HepG2 (cell line): ENCODE results near the gene TPBGL. TPM values are rescaled to one million over a fixed set of nuclear protein-coding genes. Genes with fewer than 3 reads are reported as not detected.

Source experiments
- ATAC-seq: fragments of 200-7000 bp; cut with Tn5 transposase; 3 replicates; pipeline ENCODE4 v1.9.1; 2020; ENCODE audit warnings: mild to moderate bottlenecking, moderate library complexity
- BruUV-seq: library from RNA; stranded (reverse); fragments of 400-500 nt; replicated peaks from 2 replicates; lab custom pipeline; 2021; lab: Mats Ljungman, UMichigan
- CTCF ChIA-PET: fragments of 300-600 bp; formaldehyde crosslinking; extraction: SDS; loops from one replicate; lab custom pipeline; 2021; ENCODE audit warnings: low total read pairs, inconsistent platforms, low intra/inter-chr PET ratio; lab: Yijun Ruan, JAX
- POLR2A ChIA-PET: fragments of 350-600 bp; sonication (Branson Sonifier 250); formaldehyde crosslinking; loops from one replicate; lab custom pipeline; 2020; ENCODE audit warnings: antibody characterized with exemption, inconsistent platforms; lab: Yijun Ruan, JAX
- DNase-seq: peaks from one replicate; pipeline ENCODE4 v3.0.0-alpha.2; 2015; ENCODE audit warnings: low spot score
- FAIRE-seq: peaks from 3 replicates; lab custom pipeline; 2011; peaks lifted over from hg19 to GRCh38; lab: Jason Lieb, UNC
- H2AFZ ChIP-seq: one replicate; pipeline ENCODE4 v1.6.1; 2011; ENCODE audit warnings: low read length, inconsistent platforms
- H3K27ac ChIP-seq: fragments of 300-600 bp; 3 replicates; pipeline ENCODE4 v1.8.0; 2011; ENCODE audit warnings: mixed run types, mild to moderate bottlenecking, mixed read lengths, low read length, inconsistent platforms; ENCODE audit not compliant: insufficient read depth; ENCODE audit errors: extremely low read length
- H3K27me3 ChIP-seq, 2 experiments: fragments of 200-600 bp in 1 of 2; 2 replicates in 1 of 2; 3 replicates in 1 of 2; pipeline versions ENCODE4 v1.6.0 to v1.8.0; 2011; ENCODE audit warnings: low read length in 2 of 2, mild to moderate bottlenecking in 2 of 2, moderate library complexity in 2 of 2, inconsistent platforms in 1 of 2; ENCODE audit not compliant: insufficient read depth in 2 of 2, control insufficient read depth in 1 of 2
- H3K36me3 ChIP-seq, 2 experiments: fragments of 200-600 bp in 1 of 2; replicated peaks in 1 of 2; 2 replicates in 1 of 2; 3 replicates in 1 of 2; pipeline versions ENCODE4 v1.5.1 to v1.8.0; 2011; ENCODE audit warnings: low read length in 2 of 2, inconsistent platforms in 1 of 2; ENCODE audit not compliant: insufficient read depth in 2 of 2, control insufficient read depth in 1 of 2
- H3K4me1 ChIP-seq: 2 replicates; pipeline ENCODE4 v1.5.1; 2012; ENCODE audit warnings: low read length, inconsistent platforms; ENCODE audit not compliant: insufficient read depth
- H3K4me2 ChIP-seq: 2 replicates; pipeline ENCODE4 v1.6.0; 2011; ENCODE audit warnings: low read depth, low read length, inconsistent platforms
- H3K4me3 ChIP-seq, 3 experiments: fragments of 200-600 bp in 1 of 3; sonication (generic), shearing (Covaris generic) in 1 of 3; replicated peaks in 1 of 3; 2 replicates each; pipeline ENCODE4 v1.5.1; 2011 to 2016; ENCODE audit warnings: low read length in 3 of 3, inconsistent platforms in 2 of 3, low read depth in 2 of 3, mild to moderate bottlenecking in 2 of 3, control low read depth in 1 of 3, mixed read lengths in 1 of 3; ENCODE audit not compliant: insufficient read depth in 1 of 3
- H3K79me2 ChIP-seq: one replicate; pipeline ENCODE4 v1.6.1; 2011; ENCODE audit warnings: low read length, inconsistent platforms; ENCODE audit not compliant: insufficient read depth
- H3K9ac ChIP-seq: 2 replicates; pipeline ENCODE4 v1.6.0; 2011; ENCODE audit warnings: mild to moderate bottlenecking, low read depth, low read length, inconsistent platforms; ENCODE audit not compliant: insufficient read depth
- H3K9me3 ChIP-seq: 2 replicates; pipeline ENCODE4 v1.5.1; 2012; ENCODE audit warnings: mild to moderate bottlenecking, low read length
- H4K20me1 ChIP-seq: 2 replicates; pipeline ENCODE4 v1.6.0; 2011; ENCODE audit warnings: inconsistent platforms, mild to moderate bottlenecking, low read length, moderate library complexity; ENCODE audit not compliant: insufficient read depth
- ARID4A ChIP-seq: sonication (generic); formaldehyde crosslinking; IDR thresholded peaks from 2 replicates; pipeline ENCODE4 v1.5.0; 2020; ENCODE audit warnings: mild to moderate bottlenecking, missing genetic modification reagents, borderline replicate concordance
- DPF2 ChIP-seq: sonication (generic); formaldehyde crosslinking; IDR thresholded peaks from 2 replicates; pipeline ENCODE4 v1.4.0; 2020; ENCODE audit warnings: mild to moderate bottlenecking, low read depth, missing genetic modification reagents, borderline replicate concordance
- GABPB1 ChIP-seq: IDR thresholded peaks from 2 replicates; pipeline ENCODE4 v1.6.1; 2016; ENCODE audit warnings: mild to moderate bottlenecking, missing genetic modification reagents, moderate library complexity, missing compliant biosample characterization
- GLI4 ChIP-seq: sonication (generic); formaldehyde crosslinking; IDR thresholded peaks from 2 replicates; pipeline ENCODE4 v1.5.1; 2020; ENCODE audit warnings: missing genetic modification reagents, mild to moderate bottlenecking, moderate library complexity, borderline replicate concordance
- HES4 ChIP-seq: sonication (generic); formaldehyde crosslinking; IDR thresholded peaks from 2 replicates; pipeline ENCODE4 v1.9.0; 2021; ENCODE audit warnings: mild to moderate bottlenecking, missing genetic modification reagents, borderline replicate concordance
- JDP2 ChIP-seq: sonication (generic); formaldehyde crosslinking; IDR thresholded peaks from 2 replicates; pipeline ENCODE4 v1.8.1; 2022; ENCODE audit warnings: missing genetic modification reagents, borderline replicate concordance
- JUNB ChIP-seq: sonication (generic); formaldehyde crosslinking; IDR thresholded peaks from 2 replicates; pipeline ENCODE4 v1.8.0; 2022; ENCODE audit warnings: missing genetic modification reagents, mild to moderate bottlenecking, borderline replicate concordance
- KDM3A ChIP-seq: IDR thresholded peaks from 2 replicates; pipeline ENCODE4 v1.6.1; 2018; ENCODE audit warnings: low read depth, missing compliant biosample characterization
- KLF15 ChIP-seq: sonication (generic); formaldehyde crosslinking; IDR thresholded peaks from 2 replicates; pipeline ENCODE4 v1.8.1; 2023; ENCODE audit warnings: borderline replicate concordance, mild to moderate bottlenecking, inconsistent platforms, missing genetic modification reagents, mixed read lengths
- MIER2 ChIP-seq: IDR thresholded peaks from 2 replicates; pipeline ENCODE4 v1.6.1; 2016; ENCODE audit warnings: missing biosample characterization, missing genetic modification reagents
- RNF2 ChIP-seq: fragments of 450-650 bp; conservative IDR thresholded peaks from 2 replicates; pipeline ENCODE4 v1.6.1; 2016; ENCODE audit warnings: low read depth
- SALL1 ChIP-seq: sonication (generic); formaldehyde crosslinking; IDR thresholded peaks from 2 replicates; pipeline ENCODE4 v1.8.0; 2022; ENCODE audit warnings: mild to moderate bottlenecking, missing genetic modification reagents
- SP5 ChIP-seq: IDR thresholded peaks from 2 replicates; pipeline ENCODE4 v1.6.1; 2016; ENCODE audit warnings: low read depth, borderline replicate concordance
- YY1 ChIP-seq: IDR thresholded peaks from 2 replicates; pipeline ENCODE4 v1.6.1; 2011; ENCODE audit warnings: low read length, low read depth, moderate library complexity, mild to moderate bottlenecking; ENCODE audit not compliant: insufficient read depth, insufficient replicate concordance
- ZFP91 ChIP-seq: sonication (generic); formaldehyde crosslinking; IDR thresholded peaks from 2 replicates; pipeline ENCODE4 v1.9.0; 2022; ENCODE audit warnings: missing genetic modification reagents, mild to moderate bottlenecking, borderline replicate concordance
- ZNF776 ChIP-seq: sonication (generic); formaldehyde crosslinking; IDR thresholded peaks from 2 replicates; pipeline ENCODE4 v1.4.0; 2020; ENCODE audit warnings: mild to moderate bottlenecking, missing genetic modification reagents
- ZNF777 ChIP-seq: sonication (generic); formaldehyde crosslinking; IDR thresholded peaks from 2 replicates; pipeline ENCODE4 v1.4.0; 2020; ENCODE audit warnings: missing genetic modification reagents
- WGBS: methylation state at CpG from one replicate; pipeline ENCODE4 v1.1.6; 2017; ENCODE audit warnings: low lambda C conversion rate; 5-methylcytosine and 5-hydroxymethylcytosine counted together
- in situ Hi-C: cut with HindIII; loops from 2 replicates; pipeline ENCODE4 v1.10.0; 2017; ENCODE audit warnings: low pct_unique_long_range_greater_than_20kb; ENCODE audit not compliant: extremely low pct_ligation_motif_present
- intact Hi-C: fragments of 100-400 bp; cut with micrococcal nuclease; formaldehyde crosslinking; loops from one replicate; pipeline ENCODE4 v1.10.0; 2022; ENCODE audit not compliant: unreplicated experiment
- polyA plus RNA-seq, 8 experiments: library from polyadenylated mRNA; depleted of rRNA in 3 of 8; stranded (reverse) in 7 of 8; unstranded in 1 of 8; fragments of >200 nt; fragmentation: Illumina TruSeq in 4 of 8; extraction: Trizol in 4 of 8; gene quantifications; 2 replicates each; pipeline versions ENCODE4 v1.2.1 to v1.2.3, GENCODE V29; 2011 to 2016; ENCODE audit warnings: low read depth in 4 of 8, missing spikeins in 1 of 8, mixed read lengths in 1 of 8; ENCODE audit not compliant: insufficient read depth in 1 of 8
- total RNA-seq, 5 experiments: library from RNA; depleted of rRNA; stranded (reverse); fragments of >200 nt; fragmentation: Illumina TruSeq; extraction: Trizol; gene quantifications; 2 replicates each; pipeline ENCODE4 v1.2.3, GENCODE V29; 2016; ENCODE audit warnings: low read depth in 1 of 5

Gene TPBGL
- total and polyA plus RNA-seq, 2 of the 13 experiments (the other 11 are each of a cell fraction or from before 2014, with no cell fraction given) = not detected

DNA sequence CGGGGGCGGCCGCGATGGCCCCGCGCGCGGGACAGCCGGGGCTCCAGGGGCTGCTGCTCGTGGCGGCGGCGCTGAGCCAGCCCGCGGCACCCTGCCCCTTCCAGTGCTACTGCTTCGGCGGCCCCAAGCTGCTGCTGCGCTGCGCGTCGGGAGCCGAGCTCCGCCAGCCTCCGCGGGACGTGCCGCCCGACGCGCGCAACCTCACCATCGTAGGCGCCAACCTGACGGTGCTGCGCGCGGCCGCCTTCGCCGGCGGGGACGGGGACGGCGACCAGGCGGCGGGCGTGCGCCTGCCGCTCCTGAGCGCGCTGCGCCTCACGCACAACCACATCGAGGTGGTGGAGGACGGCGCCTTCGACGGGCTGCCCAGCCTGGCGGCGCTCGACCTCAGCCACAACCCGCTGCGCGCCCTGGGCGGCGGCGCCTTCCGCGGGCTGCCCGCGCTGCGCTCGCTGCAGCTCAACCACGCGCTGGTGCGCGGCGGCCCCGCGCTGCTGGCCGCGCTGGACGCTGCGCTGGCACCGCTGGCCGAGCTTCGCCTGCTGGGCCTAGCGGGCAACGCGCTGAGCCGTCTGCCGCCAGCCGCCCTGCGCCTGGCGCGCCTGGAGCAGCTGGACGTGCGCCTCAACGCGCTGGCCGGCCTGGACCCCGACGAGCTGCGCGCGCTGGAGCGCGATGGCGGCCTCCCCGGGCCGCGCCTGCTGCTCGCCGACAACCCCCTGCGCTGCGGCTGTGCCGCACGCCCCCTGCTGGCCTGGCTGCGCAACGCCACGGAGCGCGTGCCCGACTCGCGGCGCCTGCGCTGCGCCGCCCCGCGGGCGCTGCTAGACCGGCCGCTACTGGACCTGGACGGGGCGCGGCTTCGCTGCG, 697 bp downstream of the TPBGL start:
- H3K9ac ChIP-seq = no peak overlapping the region
- 0 out of 2 replicates have a peak, but pooled peaks cover 2% of the 10 kb centered on the region for H4K20me1 ChIP-seq
- peaks cover 15% of the 10 kb centered on the region; the same call in 1 of the 2 replicates for H3K4me1 ChIP-seq
- no TSS peak for BruUV-seq
- CTCF ChIA-PET = interaction anchor here (0.9 to 2.4 kb wide), 5 partner anchors 7 to 218 kb away, joined by 3 to 43 read pairs (median 6); no protein-coding TSS in a partner anchor
- in situ Hi-C loops = loop anchor here (10.0 kb wide), 1 partner anchor 306 kb away; no protein-coding TSS in a partner anchor
- no peaks in the 10 kb centered on the region for H3K79me2 ChIP-seq
- H3K36me3 ChIP-seq = no peaks in the 10 kb centered on the region
- no CpG with 5 or more reads among the region's 140 CpGs for WGBS
- H3K27me3 ChIP-seq = peaks cover 15 to 63% of the 10 kb centered on the region in 2 experiments
- no peak overlapping the region for H3K27ac ChIP-seq
- FAIRE-seq = no peak
- peak; percentile 57 for DNase-seq
- no peak overlapping the region for H2AFZ ChIP-seq
- peak overlapping the region; percentile 79 for H3K4me2 ChIP-seq
- no peaks in the 10 kb centered on the region for H3K9me3 ChIP-seq
- peak overlapping the region; percentile 46 to 74 (median 46); a peak in 5 of 6 replicates for H3K4me3 ChIP-seq
- intact Hi-C loops = loop anchor here (2.0 kb wide), 1 partner anchor 100 kb away; no protein-coding TSS in a partner anchor
- peak; percentile 86 for ATAC-seq
- POLR2A ChIA-PET = interaction anchor here (0.6 to 2.5 kb wide), 5 partner anchors 37 to 321 kb away, joined by 3 to 10 read pairs (median 3); no protein-coding TSS in a partner anchor
- TF ChIP-seq ZNF777 (CRISPR knock-in tag) (peak; percentile 98), DPF2 (CRISPR knock-in tag) (no peak), HES4 (CRISPR knock-in tag) (0 out of 2 replicates have a peak, but pooled peaks have one; percentile 24), SALL1 (peak; percentile 45; the same call in 1 of the 2 replicates), YY1 (peak; percentile 91), GLI4 (CRISPR knock-in tag) (no peak), GABPB1 (CRISPR knock-in tag) (peak; percentile 31; the same call in 1 of the 2 replicates), ZNF776 (no peak), KDM3A (CRISPR knock-in tag) (no peak), ZFP91 (CRISPR knock-in tag) (peak; percentile 25; the same call in 1 of the 2 replicates), KLF15 (CRISPR knock-in tag) (no peak), JUNB (CRISPR knock-in tag) (no peak), ARID4A (CRISPR knock-in tag) (peak; percentile 43; the same call in 1 of the 2 replicates), RNF2 (0 out of 2 replicates have a peak, but pooled peaks have one; percentile 66), SP5 (CRISPR knock-in tag) (no peak), MIER2 (CRISPR knock-in tag) (no peak), JDP2 (no peak)
